Measurements from ENCODE around the gene SAT1.

DNA sequence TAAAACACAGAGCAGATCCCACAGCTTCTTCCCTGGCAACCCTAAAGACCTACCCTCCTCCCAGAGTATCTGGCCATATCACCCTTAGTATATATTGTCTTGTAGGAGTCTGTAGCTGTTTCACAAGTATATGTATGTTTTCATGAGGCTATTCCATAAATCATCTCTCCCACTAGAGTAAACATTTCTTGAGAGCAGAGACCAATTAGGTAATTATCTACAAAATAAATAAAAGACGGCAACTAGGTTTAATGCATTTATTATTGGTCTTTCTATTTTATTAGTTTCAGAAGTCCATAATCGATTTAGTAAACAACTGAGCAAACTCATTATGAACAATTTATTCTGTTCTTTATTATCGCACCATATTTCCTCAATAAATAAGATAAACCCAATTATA, 46.9 kb upstream of the SAT1 start:
- TF ChIP-seq MXD1 (CRISPR knock-in tag; IDR thresholded peaks at IDR 0.05) (no peak), KDM4B (CRISPR knock-in tag; IDR thresholded peaks at IDR 0.05) (no peak), ZNF879 (CRISPR knock-in tag; IDR thresholded peaks at IDR 0.05) (no peak), CERS6 (CRISPR knock-in tag; IDR thresholded peaks at IDR 0.05) (no peak), ZNF274 (CRISPR knock-in tag; IDR thresholded peaks at IDR 0.05) (no peak), POLR2AphosphoS5 (IDR thresholded peaks at IDR 0.05; ENCODE audit: low read depth, low read length) (no peak), ZZZ3 (CRISPR knock-in tag; IDR thresholded peaks at IDR 0.05; ENCODE audit: borderline replicate concordance) (no peak), HDAC6 (IDR thresholded peaks at IDR 0.05; ENCODE audit: low read depth, low read length) (no peak)

Measured in HepG2 (cell line).